ENCODE data around the gene PCBP3.
"Not testable (repeated sequence)": the region's sequence is repeated elsewhere in the genome, so short reads cannot be mapped to it uniquely, and the experiment has no call there.

Gene PCBP3

DNA sequence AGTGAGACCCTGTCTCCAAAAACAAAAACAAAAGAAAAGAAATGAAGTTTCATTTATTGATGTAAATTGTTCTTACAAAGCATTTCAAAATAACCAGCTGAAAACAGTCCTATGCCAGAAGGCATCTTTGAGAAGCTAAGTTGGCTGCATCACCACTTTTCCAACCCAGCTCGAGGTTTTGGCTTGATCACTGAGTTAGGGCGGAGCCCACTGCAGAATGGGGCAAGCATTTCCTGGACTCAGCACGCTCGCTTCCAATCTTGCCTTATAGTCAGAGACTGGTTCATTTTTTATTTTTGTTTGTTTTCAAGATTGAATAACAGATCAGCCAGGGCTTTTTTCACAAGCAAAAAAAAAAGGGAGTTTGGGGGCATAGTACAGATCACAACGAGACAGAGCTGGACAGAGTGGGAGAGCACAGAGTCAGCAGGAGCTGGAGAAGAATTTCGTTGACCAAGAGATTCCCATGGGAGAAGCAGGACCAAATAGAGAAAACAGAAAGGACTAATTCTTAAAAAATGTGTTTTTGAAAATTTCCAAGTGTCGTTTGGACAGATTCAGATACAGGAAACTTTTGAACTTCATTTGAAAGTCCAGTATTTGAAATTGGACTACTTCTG lies 314.6 kb downstream of the PCBP3 start:
- no peak for DNase-seq

DNA sequence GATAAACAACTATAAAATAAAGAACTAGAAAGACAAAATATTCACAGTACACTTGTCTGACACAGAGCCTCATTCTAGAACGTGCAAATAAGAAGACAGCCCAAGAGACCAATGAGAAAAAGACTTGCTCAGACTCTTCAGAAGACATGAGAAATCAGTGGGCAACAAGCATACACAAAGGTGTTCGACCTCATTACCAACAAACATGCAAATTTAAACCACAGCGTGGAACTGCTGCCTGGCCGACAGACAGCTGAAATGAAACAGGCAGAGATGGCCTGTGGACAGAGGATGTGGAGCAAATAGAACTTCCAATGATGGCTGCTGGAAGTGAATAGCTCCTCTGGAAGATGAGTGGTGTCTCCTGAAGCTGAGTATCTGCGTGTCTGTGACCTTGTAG lies 315.7 kb downstream of the PCBP3 start:
- DNase-seq = no peak

DNA sequence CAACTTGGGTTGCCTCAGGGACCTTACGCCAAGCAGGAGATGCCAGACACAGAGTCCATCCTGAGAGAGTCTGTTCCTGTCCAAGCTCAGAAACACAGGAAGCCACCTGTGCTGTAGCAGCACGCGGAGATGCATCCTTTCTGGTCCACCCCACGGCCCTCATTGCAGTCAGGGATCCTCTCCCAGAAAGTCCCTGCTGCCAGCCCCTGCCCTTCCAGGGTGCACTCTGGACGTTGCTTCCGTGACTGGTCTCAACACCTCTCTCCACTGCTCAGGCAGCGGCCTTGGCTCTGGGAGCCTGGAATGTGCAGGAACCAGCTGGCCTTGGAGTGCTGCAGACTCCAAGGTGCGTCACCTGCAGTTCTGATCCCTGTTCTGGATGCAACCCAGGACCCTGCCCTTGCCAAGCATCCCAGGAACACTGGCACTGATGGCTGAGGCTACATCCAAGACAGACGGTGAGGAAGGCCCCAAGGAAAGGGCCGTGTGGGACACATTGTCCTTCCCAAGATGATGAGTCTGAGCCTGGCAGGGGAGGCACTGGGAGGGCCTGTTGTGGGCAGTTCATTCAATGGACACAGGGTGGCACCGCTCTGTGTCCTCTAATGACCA lies 316.4 kb downstream of the PCBP3 start:
- DNase-seq = no peak

DNA sequence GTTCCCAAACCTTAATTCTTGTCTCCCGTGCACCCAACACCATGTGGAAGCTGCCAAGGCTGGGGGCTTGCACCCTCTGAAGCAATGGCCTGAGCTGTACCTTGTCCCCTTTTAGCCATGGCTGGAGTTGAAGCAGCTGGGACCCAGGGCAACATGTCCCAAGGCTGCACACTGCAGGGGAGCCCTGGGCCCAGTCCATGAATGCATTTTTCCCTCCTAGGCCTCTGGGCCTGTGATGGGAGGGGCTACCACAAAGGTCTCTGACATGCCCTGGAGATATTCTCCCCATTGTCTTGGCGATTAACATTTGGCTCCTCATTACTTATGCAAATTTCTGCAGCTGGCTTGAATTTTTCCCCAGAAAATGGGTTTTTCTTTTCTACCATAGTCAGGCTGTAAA lies 317.9 kb downstream of the PCBP3 start:
- not testable (repeated sequence) for DNase-seq

DNA sequence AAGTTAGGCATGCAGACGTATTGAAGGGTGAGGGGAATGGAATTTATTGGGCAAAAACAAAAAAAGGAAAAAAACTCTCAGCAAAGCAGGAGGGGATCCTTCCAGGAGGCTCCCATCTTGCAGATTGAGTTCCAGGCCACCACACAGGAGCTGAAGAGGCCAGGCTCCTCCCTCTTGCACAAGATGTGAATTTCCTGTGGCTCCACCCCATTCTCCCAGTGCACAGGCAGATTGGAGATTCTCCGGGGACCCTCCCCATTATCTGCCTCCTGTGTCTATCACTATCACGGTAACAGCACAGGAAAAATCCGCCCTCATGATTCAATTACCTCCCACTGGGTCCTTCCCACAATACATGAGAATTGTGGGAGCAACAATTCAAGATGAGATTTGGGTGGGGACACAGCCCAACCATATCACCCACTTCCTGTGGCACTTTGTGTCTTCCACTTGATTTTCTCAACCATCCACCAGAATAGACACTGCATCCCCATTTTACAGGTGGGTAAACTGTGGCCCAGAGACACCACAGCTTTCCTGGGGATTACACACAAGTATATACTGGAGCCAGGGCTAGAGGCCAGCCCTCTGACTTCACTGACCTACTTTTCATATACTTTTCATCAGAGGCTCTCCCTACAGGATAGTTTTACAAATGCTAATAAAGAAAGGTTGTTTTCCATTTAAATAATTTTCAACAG lies 319.2 kb downstream of the PCBP3 start:
- DNase-seq = no peak

DNA sequence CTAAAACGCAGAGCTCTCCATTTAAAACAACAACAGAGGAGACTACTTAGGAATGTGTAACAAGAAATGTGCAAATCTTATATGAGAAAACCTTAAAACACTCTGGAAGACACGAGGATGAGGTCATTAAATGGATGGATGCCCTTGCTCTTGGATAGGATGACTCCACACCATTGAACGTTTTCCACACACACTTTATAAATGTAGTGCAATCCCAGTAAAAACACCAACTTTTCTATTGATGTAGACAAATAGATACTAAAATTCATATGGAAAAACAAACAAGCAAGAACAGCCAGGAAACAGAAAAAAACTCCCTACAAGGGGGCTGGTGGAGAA lies 319.7 kb downstream of the PCBP3 start:
- DNase-seq = no peak

DNA sequence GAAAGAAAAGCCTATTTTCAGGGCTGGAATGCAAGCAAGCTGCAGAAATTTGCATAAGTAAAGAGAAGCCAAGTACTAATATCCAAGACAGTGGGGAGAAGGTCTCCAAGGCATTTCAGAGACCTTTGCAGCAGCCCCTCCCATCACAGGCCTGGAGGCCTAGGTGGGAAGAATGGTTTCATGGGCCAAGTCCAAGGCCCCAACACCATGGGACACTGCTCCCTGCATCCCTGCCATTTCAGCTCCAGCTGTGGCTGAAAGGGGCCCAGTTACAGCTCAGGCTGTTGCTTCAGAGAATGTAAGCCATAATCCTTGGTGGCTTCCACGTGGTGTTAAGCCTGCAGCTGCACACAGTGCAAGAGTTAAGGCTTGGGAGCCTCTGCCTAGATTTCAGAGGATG lies 321.1 kb downstream of the PCBP3 start:
- DNase-seq = no peak

DNA sequence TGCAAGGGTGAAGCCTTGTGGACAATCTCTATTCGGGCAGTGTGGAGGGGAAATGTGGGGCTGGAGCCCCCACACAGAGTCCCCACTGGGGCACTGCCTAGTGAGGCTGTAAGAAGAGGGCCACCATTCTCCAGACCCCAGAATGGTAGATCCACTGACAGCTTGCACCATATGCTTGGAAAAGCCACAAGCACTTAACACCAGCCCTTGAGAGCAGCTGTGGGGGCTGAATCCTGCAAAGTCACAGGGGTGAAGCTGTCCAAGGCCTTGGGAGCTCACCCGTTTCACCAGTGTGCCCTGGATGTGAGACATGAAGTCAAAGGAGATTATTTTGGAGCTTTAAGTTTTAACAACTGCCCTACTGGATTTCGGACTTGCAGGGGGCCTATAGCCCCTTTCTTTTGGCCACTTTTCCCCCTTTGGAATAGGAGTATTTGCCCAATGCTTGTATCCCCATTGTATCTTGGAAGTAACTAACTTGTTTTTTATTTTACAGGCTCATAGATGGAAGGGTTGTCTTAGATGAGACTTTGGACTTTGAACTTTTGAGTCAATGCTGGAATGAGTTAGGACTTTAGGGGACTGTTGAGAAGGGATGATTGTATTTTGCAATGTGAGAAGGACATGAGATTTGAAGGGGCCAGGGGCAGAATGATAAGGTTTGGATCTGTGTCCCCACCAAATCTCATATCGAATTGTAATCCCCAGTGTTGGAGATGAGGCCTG lies 321.7 kb downstream of the PCBP3 start:
- no peak for DNase-seq

DNA sequence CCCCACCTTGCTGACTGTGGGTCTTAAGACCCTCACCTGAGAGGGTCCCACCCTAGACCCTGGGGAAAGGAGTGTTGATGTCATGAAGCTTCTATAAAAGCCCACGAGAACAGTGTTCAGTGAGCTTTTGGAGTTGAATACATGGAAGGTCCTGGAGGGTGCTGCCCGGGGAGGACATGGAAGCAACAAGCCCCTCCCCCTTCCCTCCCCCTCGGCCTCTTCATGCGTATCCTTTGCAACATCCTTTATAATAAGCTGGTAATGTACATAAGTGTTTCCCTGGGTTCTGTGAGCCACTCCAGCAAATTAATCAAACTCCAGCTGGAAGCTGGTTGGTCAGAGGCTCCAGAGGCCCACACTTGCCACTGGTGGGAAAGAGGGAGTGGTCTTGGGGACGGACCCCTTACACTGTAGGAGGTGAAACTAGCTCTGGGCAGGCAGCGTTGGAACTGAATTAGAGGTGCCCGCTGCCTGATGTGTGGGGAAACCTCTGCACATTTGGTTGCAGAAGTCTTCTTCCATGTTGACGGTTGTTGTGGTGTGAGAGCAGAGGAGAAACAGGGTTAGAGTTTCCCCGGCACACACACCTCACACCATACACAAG lies 323.4 kb downstream of the PCBP3 start:
- DNase-seq = no peak

DNA sequence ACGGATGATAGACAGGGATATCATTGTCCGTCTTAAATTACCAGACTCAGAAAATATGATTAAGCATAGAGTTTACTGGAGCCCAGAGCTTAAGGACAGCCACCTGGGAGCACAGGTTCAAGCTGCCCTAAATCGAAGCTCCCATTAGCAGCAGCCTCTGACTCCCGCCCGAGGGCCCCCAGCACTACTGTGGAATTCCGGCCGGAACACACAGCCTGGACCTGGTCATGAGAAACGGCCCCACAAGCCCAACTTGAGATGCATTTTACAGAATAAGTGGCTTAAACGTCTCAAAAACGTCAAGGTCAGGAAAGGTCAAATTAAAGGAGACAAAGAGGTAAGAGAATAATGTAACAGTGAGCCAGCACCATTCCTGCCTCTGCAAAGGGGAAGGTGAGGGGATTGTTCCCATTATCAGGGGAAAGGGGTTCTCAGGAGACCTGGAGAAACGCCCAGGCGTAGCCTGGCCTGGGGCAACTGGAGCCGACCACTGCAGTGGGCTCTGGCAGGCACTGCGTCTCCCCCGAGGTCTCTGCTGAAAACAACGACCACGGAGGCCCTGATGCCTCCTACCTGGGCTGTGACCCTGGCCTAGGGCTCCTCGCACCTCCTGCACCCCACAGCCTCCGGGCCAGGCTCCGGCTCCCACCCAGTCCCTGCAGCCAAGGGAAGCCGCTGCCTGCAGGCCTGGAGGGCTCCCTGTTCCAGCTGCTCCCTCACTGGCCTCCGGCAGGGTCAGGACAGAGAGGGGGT lies 326.6 kb downstream of the PCBP3 start:
- no peak for DNase-seq

DNA sequence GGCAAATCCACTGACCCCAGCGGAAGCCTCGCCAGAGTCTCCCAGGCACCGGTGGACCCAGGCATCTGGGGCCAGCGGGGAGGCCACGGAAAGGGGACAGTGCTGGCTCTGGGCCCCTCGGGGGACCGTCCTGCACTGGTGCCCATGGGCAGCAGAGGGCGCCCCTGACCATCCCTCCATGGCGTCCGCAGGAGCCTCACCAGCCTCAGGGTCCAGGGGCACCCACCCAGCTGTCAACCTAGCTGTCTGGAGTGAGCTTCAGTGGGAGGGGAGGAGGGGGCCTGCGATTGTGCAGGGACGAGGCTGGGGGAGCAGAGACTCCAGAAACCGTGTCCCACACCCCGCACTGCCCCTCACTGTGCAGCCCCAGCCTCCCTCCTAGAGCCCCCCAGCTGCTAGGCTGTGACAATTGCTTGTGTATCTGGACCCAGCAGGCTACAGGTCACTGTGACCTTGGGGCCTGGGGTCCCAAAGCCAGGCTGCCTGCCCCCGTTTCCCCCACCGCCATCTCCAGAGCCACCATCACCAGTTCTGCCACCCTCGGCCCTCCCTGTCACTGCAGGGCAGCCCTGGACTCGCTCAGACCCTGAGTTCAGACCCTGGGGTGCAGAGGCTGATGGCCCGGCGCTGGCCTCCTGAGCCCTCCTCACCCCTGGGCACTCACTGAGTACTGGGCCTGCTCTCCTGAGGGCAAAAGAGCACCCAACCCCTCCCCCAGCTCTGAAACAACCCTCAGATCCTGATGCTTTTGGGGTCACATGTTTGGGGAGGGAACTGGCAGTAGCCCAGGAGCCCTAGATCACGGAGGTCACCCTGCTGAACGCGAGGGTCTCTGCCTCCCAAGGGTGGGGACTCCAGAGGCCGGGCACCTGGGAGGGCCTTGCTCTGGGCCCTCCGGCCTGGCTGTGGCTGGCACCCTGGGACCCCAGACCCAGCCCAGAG lies 327.4 kb downstream of the PCBP3 start:
- peak; percentile 61 for DNase-seq

DNA sequence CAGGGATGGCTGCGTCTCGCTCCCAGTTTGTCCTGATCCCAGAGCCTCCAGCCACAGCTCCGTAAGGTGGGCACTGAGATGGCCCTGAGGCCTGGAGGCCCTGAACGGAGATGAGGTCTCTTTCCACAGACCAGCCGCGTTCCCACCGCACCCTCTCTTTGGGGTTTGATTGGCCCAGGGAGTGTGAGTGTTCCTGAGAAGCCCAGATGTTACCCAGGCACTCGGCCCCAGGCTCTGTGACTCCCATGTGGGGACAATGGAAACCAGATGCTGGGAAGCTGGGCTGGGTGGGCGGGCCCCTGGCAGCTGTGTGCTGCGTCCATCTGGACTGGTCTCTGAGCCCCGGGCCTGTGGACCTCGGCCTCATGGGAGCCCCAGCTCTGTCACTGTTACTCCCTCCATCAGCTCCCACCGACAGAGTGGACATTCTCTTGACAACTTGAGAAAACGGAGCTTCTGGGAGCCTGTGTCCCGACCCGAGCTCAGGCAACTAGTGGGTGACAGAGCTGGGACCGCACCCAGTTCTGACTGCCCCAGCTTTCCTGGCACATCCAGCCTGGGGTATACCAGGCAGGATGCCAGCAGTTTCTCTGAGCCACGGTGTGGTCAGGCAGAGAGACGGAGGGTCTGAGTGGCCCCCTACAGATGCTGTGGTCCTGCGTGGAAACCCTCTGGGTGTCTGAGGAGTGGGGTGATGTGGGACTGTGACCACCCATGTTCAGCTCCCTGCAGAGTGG lies 328.3 kb downstream of the PCBP3 start:
- DNase-seq = no peak

DNA sequence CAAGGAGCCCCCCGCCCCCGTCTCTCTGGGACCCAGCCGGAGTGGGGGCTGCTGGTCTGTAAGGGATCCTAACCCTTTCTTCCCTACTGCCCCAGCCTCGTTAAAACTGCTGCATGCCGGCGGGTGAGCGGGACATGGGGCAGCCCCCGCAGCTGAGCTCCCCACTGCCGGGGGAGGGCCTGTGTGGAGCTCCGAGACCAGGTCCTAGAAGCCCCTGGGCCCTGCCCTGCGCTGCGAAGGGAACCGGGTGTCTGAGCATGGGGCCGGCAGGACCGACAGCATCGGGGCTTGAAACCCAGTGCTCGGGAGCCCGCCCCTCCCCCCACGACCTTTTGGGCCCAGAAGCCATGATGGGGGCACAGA lies 328.8 kb downstream of the PCBP3 start:
- no peak for DNase-seq

DNA sequence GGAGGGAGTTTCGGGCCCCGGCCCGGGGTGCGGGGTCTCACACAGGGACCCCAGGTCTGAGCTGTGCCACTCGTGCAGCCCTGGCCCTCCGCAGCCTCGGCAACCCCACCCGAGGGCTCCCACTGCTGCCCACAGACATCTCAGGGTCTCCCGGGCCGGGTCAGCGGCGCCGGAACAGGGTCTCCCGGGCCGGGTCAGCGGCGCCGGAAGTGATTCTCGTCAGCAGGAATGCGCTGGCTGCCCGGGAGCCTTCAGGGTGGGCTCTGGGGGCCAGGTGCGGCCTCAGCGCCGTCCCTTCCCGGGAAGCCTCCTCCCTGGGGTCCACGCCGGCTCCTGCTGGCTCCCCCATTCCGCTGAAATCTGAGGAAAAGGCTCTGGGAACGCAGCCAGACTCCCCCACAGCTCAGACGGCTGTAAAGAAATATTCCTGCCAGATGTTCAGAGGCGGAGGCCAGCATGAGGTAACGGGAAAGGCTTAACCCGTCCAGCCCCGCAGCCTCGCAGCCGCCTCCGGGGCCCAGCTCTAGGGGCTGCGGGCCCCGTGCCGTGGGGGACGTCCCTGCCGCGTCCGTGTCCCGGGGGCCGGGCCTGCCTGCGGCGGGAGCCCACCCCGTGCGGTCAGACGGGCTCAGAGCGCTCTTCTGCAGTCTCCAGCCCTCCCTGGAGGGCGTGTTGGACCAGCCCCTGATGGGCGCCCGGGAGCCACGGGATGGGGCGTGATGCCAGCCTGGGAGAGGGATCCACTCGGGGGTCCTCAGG lies 329.4 kb downstream of the PCBP3 start:
- DNase-seq = no peak

DNA sequence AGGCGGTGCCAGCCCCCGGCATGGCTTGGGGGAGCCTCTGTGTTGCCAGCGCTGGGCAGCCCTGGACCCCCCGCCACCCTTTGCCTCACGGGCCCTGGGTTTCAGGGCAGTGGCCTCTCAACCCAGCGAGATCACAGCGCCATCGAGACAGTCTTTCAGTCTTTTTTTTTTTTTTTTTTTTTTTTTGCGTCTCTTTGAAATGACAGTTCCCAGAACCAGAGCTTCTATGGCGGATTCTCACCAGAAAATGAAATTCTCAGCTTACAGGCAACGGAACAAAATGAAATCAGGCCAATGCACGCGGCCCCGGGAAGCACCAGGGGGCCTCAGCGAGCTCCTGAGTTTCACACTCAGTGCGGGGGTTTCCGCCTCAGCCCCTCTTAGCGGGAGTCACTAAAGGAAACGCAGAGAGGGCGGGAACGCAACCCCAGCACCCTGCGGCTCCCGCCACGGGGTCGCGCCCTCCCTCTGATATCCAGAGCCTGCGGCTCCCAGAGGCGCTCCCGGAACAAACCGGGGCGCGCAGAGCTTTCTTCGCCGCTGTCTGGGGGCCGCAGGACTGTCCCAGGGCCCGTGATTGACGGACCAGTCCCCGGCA lies 330.0 kb downstream of the PCBP3 start:
- peak; percentile 86 for DNase-seq

DNA sequence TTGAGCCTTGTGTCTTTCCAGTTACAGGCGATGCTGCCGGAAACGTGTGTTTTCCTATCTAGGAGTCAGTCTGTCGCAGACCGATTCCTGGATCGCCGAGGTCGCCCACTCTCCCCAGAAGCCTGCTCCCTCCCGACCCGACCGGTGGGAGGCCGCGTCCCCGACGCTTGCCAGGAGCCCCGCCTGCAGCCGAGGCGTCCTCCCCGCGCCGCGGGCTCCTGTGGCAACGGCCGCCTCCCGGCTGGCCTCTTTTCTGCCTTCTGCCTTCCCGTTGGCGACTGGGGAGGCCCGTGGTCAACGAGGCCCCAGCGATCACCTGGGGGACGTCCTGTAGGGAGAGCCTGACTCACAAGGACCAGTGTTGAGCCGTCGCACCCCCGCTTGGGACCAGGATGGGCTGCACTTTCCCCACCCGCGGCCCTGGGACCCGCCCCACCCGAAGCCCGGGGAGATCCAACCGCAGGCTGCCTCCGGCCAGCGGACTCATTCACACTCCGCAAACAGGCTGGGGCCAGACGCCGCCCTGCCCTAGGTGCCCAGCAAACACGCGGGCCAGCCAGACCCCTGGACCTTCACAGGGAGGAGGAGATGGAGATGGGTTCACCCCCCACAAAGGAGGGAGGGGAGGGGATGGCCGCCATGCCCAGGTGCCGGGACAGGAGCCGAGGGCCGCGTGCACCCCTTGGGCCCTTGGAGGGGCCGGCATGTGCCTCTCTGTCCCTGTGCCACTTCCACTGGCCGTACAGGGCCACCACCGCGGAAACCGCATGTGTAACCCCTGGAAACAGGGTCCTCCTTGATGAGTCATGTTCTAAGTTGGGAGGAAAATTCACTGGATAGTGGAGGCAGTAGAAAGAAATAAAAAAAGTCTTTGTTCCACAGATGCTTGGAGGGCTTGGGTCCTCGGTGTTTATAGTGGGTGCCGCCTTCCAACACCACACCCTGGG lies 330.8 kb downstream of the PCBP3 start:
- DNase-seq = peak; percentile 42

DNA sequence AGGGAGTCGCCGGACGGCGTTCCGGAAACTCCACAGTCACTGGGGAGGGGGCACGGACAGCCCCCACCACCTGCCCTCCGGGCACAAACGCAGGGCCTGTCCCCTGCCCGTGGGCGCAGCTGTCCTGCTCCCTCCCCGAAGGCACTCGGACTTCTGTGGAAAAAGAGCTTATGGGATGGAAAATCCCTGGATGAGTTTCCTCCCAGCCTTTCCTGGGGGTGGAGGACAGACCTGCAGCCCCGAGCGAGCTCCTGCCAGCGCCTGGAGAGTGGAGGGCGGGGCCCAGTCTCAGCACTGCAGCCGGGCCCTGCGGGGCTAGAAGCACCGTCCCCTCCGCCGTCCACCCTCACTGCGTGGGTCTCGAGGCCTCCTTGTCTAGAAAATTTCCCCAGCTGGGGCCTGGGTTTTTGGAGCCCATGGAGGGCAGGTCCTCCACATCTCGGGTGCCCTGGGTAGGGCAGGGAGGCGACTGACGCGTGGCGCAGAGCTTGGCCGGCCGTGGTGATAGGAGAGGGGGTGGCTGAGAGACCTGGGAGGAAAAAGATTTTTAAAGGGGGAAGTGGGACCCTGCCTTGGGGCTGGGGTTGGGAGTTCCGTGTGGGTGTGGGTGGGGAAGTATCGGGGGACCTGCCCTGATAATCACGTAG lies 331.6 kb downstream of the PCBP3 start:
- DNase-seq = no peak

Data from activated naive CD4-positive, alpha-beta T cell treated with anti-CD3 and anti-CD28 coated beads, Interleukin-2, amount 50 U/mL, for 16 hours (primary cell).